Coronary artery (tissue), 2 donors: ENCODE measurements around the gene COL11A2.

Source experiments
- DNase-seq: peaks from one replicate; pipeline ENCODE4 v3.0.0-alpha.2; 2017; ENCODE audit warnings: low spot score
- H3K27ac ChIP-seq, 2 donors: fragments of 200-600 bp; sonication (generic); one replicate each; pipeline ENCODE4 v1.5.1; 2016 to 2019
- H3K4me3 ChIP-seq: fragments of 200-600 bp; sonication (generic); 2 replicates; pipeline ENCODE4 v1.5.1; 2016; ENCODE audit warnings: mild to moderate bottlenecking, moderate library complexity
- CTCF ChIP-seq: fragments of 200-600 bp; sonication (generic); IDR thresholded peaks from one replicate; pipeline ENCODE4 v1.5.1; 2019; ENCODE audit warnings: antibody characterized with exemption

The COL11A2 gene

GRCh38 chr6:33175436-33176069 lies 16.7 kb downstream of the COL11A2 start:
- H3K4me3 ChIP-seq: no peak overlapping the region
- no peak for DNase-seq
- no peak overlapping the region for H3K27ac ChIP-seq
- TF ChIP-seq CTCF: no peak

- DNase-seq: no peak
- Histone ChIP-seq H3K4me3 (no peak overlapping the region), H3K27ac (no peak overlapping the region)
- TF ChIP-seq CTCF: no peak
Observed at GRCh38 chr6:33174784-33175183, 17.5 kb downstream of the COL11A2 start.

- no peak for DNase-seq
- TF ChIP-seq CTCF: no peak
- H3K27ac ChIP-seq: no peak overlapping the region
- no peak overlapping the region for H3K4me3 ChIP-seq
Observed at GRCh38 chr6:33173535-33174180, 18.6 kb downstream of the COL11A2 start.

- no peak for TF ChIP-seq CTCF
- no peak overlapping the region for H3K4me3 ChIP-seq
- no peak for DNase-seq
Observed at GRCh38 chr6:33172688-33173534, 19.4 kb downstream of the COL11A2 start.

GRCh38 chr6:33171880-33172687 lies 20.2 kb downstream of the COL11A2 start:
- no peak overlapping the region for H3K4me3 ChIP-seq
- no peak for DNase-seq
- no peak overlapping the region for H3K27ac ChIP-seq
- TF ChIP-seq CTCF: no peak

More at GRCh38 chr6:33172688-33173534, 19.4 kb downstream of the COL11A2 start:
- H3K27ac ChIP-seq: no peak overlapping the region

- no peak for TF ChIP-seq CTCF
- Histone ChIP-seq H3K27ac (no peak overlapping the region), H3K4me3 (no peak overlapping the region)
- DNase-seq: no peak
Observed at GRCh38 chr6:33171016-33171879, 21.0 kb downstream of the COL11A2 start.
